Measurements from ENCODE around the gene SART3. TPM values are rescaled to one million over a fixed set of nuclear protein-coding genes. Genes with fewer than 3 reads are reported as not detected.

SART3 gene
- total and polyA plus RNA-seq, 2 of the 8 experiments (the other 6 are each of a cell fraction or from before 2014, with no cell fraction given), result 16.0 to 103 TPM

DNA sequence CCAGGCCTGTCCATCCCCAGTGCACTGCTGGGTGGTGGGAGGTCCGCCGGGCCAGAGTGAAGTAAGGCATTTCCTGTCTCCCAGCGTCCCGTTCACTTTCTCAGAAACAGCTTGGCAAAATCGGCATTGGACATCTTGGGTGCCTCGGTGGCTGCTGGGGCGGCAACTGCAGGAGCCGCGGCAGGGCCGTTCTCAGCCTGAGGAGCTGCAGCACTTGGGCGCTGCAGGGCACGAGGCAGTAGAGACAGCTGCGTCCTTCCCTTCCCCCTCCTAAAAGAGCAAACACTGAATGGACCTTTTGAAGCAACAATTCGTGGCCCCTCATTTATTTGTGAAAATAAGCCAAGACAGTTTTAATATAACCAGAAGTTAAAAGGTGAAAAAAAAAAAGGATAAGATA is 37.6 kb downstream of the SART3 start (continued):
- TF ChIP-seq TEAD4 (IDR thresholded peaks at IDR 0.05; ENCODE audit: low read depth, low read length), result no peak
- TF ChIP-seq, protein P1, sequence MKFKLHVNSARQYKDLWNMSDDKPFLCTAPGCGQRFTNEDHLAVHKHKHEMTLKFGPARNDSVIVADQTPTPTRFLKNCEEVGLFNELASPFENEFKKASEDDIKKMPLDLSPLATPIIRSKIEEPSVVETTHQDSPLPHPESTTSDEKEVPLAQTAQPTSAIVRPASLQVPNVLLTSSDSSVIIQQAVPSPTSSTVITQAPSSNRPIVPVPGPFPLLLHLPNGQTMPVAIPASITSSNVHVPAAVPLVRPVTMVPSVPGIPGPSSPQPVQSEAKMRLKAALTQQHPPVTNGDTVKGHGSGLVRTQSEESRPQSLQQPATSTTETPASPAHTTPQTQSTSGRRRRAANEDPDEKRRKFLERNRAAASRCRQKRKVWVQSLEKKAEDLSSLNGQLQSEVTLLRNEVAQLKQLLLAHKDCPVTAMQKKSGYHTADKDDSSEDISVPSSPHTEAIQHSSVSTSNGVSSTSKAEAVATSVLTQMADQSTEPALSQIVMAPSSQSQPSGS (IDR thresholded peaks at IDR 0.05; ENCODE audit: low read length), result no peak

All from H1 (cell line).